RWPE2 (cell line): ENCODE data around the gene S100A9.
"Not testable (repeated sequence)": the region's sequence is repeated elsewhere in the genome, so short reads cannot be mapped to it uniquely, and the experiment has no call there.

Experiments
- ATAC-seq: fragments of 200-7000 bp; cut with Tn5 transposase; 3 replicates; pipeline ENCODE4 v1.9.1; 2021; ENCODE audit warnings: low read depth
- DNase-seq: peaks from one replicate; pipeline ENCODE4 v3.0.0-alpha.2; 2020; ENCODE audit warnings: low spot score
- H3K27ac ChIP-seq: fragments of 450-650 bp; 2 replicates; pipeline ENCODE4 v1.5.1; 2017; ENCODE audit warnings: mild to moderate bottlenecking; ENCODE audit not compliant: poor library complexity, severe bottlenecking
- H3K27me3 ChIP-seq: fragments of 250-450 bp; sonication (Bioruptor Pico); 2 replicates; pipeline ENCODE4 v1.5.1; 2021; ENCODE audit warnings: mild to moderate bottlenecking, moderate library complexity; ENCODE audit not compliant: insufficient read depth, poor library complexity, severe bottlenecking
- H3K36me3 ChIP-seq: fragments of 250-450 bp; sonication (Bioruptor Pico); 2 replicates; pipeline ENCODE4 v1.5.1; 2020; ENCODE audit warnings: low read depth, mild to moderate bottlenecking, moderate library complexity
- H3K4me1 ChIP-seq: fragments of 250-450 bp; sonication (Bioruptor Pico); 2 replicates; pipeline ENCODE4 v1.5.1; 2021; ENCODE audit warnings: mild to moderate bottlenecking, moderate library complexity; ENCODE audit not compliant: insufficient read depth, poor library complexity, severe bottlenecking
- H3K4me3 ChIP-seq: fragments of 250-450 bp; sonication (Bioruptor Pico); 2 replicates; pipeline ENCODE4 v1.5.1; 2021; ENCODE audit warnings: mild to moderate bottlenecking, moderate library complexity; ENCODE audit not compliant: severe bottlenecking
- H3K9me3 ChIP-seq: fragments of 250-450 bp; sonication (Bioruptor Pico); 2 replicates; pipeline ENCODE4 v1.5.1; 2021; ENCODE audit warnings: mild to moderate bottlenecking, moderate library complexity; ENCODE audit not compliant: severe bottlenecking
- CTCF ChIP-seq: fragments of 450-650 bp; IDR thresholded peaks from one replicate; pipeline ENCODE4 v1.5.1; 2017; ENCODE audit warnings: mild to moderate bottlenecking, moderate library complexity; ENCODE audit not compliant: poor library complexity, severe bottlenecking

S100A9 gene

GRCh38 chr1:153313288-153313687 lies 44.4 kb upstream of the S100A9 start:
- Histone ChIP-seq H3K9me3 (no peaks in the 10 kb centered on the region), H3K4me1 (no peaks in the 10 kb centered on the region), H3K36me3 (no peaks in the 10 kb centered on the region), H3K27ac (no peak overlapping the region), H3K27me3 (no peaks in the 10 kb centered on the region), H3K4me3 (no peak overlapping the region)
- TF ChIP-seq CTCF = no peak
- no peak for DNase-seq
- ATAC-seq = no peak

- not testable (repeated sequence) for H3K36me3 ChIP-seq, ATAC-seq, H3K27me3 ChIP-seq, H3K27ac ChIP-seq, H3K4me3 ChIP-seq, H3K4me1 ChIP-seq, H3K9me3 ChIP-seq, DNase-seq
Measured at GRCh38 chr1:153314388-153314787, 43.3 kb upstream of the S100A9 start.

GRCh38 chr1:153316013-153316412 lies 41.6 kb upstream of the S100A9 start:
- not testable (repeated sequence) for H3K36me3 ChIP-seq, H3K9me3 ChIP-seq, H3K4me3 ChIP-seq, DNase-seq, H3K4me1 ChIP-seq, H3K27ac ChIP-seq, H3K27me3 ChIP-seq, ATAC-seq

GRCh38 chr1:153318145-153318544 lies 39.5 kb upstream of the S100A9 start:
- not testable (repeated sequence) for H3K4me3 ChIP-seq, H3K36me3 ChIP-seq, H3K27me3 ChIP-seq, DNase-seq, H3K27ac ChIP-seq, H3K4me1 ChIP-seq, ATAC-seq, H3K9me3 ChIP-seq

- DNase-seq (no peak), ATAC-seq (no peak)
- Histone ChIP-seq H3K4me1 (no peaks in the 10 kb centered on the region), H3K27ac (no peak overlapping the region), H3K36me3 (no peaks in the 10 kb centered on the region), H3K27me3 (no peaks in the 10 kb centered on the region), H3K4me3 (no peak overlapping the region), H3K9me3 (peaks cover 6% of the 10 kb centered on the region)
- TF ChIP-seq CTCF = no peak
Measured at GRCh38 chr1:153322568-153322967, 35.1 kb upstream of the S100A9 start.

- DNase-seq = no peak
- no peak overlapping the region for H3K4me3 ChIP-seq
- TF ChIP-seq CTCF = no peak
- peaks cover 8% of the 10 kb centered on the region for H3K9me3 ChIP-seq
- H3K36me3 ChIP-seq = no peaks in the 10 kb centered on the region
- no peaks in the 10 kb centered on the region for H3K4me1 ChIP-seq
- H3K27me3 ChIP-seq = no peaks in the 10 kb centered on the region
- no peak for ATAC-seq
- H3K27ac ChIP-seq = no peak overlapping the region
Measured at GRCh38 chr1:153324912-153325311, 32.7 kb upstream of the S100A9 start.
